NB4 (cell line): ENCODE data around the gene TADA1.
"Not testable (repeated sequence)": the region's sequence is repeated elsewhere in the genome, so short reads cannot be mapped to it uniquely, and the experiment has no call there.

Experiments
- DNase-seq: peaks from one replicate; pipeline ENCODE4 v3.0.0; 2010; ENCODE audit warnings: low read depth
- H3K4me3 ChIP-seq: one replicate; pipeline ENCODE4 v1.5.1; 2011; ENCODE audit warnings: mild to moderate bottlenecking, low read depth, low read length, moderate library complexity
- MYC ChIP-seq: IDR thresholded peaks from 2 replicates; pipeline ENCODE4 v1.6.1; 2011; ENCODE audit warnings: low read depth, low read length
- POLR2A ChIP-seq: IDR thresholded peaks from 2 replicates; pipeline ENCODE4 v1.6.1; 2011; ENCODE audit warnings: mild to moderate bottlenecking; ENCODE audit not compliant: insufficient read length; ENCODE audit errors: extremely low read depth
- TF ChIP-seq, protein P1 (sequence below): IDR thresholded peaks from one replicate; pipeline ENCODE4 v1.5.1; 2012; ENCODE audit warnings: low read depth, low read length
- TF ChIP-seq, protein P2 (sequence below): IDR thresholded peaks from 2 replicates; pipeline ENCODE4 v1.6.1; 2011; ENCODE audit warnings: low read depth, low read length

The TADA1 gene

DNA sequence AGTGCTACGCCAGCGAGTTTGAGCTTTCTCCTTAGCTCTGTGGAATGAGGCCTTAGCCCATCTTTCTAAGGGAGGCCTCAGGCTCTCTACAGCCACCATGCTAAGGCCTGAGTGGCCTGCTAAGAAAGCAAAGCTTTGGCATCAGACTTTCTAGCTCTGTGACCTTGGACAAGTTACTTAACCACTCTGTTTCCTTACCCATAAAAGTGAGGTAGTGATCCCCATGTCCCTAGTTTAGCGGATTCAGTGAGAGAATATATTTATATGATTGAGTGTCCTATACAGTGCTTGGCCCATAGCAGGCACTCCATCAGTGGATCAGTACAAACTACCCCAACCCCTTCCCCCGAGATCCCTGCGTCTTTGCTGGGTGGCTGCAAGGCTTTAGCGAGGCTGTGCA lies 32.7 kb downstream of the TADA1 start:
- TF ChIP-seq MYC (no peak), POLR2A (no peak)
- TF ChIP-seq, protein P1, sequence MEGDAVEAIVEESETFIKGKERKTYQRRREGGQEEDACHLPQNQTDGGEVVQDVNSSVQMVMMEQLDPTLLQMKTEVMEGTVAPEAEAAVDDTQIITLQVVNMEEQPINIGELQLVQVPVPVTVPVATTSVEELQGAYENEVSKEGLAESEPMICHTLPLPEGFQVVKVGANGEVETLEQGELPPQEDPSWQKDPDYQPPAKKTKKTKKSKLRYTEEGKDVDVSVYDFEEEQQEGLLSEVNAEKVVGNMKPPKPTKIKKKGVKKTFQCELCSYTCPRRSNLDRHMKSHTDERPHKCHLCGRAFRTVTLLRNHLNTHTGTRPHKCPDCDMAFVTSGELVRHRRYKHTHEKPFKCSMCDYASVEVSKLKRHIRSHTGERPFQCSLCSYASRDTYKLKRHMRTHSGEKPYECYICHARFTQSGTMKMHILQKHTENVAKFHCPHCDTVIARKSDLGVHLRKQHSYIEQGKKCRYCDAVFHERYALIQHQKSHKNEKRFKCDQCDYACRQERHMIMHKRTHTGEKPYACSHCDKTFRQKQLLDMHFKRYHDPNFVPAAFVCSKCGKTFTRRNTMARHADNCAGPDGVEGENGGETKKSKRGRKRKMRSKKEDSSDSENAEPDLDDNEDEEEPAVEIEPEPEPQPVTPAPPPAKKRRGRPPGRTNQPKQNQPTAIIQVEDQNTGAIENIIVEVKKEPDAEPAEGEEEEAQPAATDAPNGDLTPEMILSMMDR, result no peak
- TF ChIP-seq, protein P2, sequence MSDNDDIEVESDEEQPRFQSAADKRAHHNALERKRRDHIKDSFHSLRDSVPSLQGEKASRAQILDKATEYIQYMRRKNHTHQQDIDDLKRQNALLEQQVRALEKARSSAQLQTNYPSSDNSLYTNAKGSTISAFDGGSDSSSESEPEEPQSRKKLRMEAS, result no peak
- no peak overlapping the region for H3K4me3 ChIP-seq
- DNase-seq, result no peak

DNA sequence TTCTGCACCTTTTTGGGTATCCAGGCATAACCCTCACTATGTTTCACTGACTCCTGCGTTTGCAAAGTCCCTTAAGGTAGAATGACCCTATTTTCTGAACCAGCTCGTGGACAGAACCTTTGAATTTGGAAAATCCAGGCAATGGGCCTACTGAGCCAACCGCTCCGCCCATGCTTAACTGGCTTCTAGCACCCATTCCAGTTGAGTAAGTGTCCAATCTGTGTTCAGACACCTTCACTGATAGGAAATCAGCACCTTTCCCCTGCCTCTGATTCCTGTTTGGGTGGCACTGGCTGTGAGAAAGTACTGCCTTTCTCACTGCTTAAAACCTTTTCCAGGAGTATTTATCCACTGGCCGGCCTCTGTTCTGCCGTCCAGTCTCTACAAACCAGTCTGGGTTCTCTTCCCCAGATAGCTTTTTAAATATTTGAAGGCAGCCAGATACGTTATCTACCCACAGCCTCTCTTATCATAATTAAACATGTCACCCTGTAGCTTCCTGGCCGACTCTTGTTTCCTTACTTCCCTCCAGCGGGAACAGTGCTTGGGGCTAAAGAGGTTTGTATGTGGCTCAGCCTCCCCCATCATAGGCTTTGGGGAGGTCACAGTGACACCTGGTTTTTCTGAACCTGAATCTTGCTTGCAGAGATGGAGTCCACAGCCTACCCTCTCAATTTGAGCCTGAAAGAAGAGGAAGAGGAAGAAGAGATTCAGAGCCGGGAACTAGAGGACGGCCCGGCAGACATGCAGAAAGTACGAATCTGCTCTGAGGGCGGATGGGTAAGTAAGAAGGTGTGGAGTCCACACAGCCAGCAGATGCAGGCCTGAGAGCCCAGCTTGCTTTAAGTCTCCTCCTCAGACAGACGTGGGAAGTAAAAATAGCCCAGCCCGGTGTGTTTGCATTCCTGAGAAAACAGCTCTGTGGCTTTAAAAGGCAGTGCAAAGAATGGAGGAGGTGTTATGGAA lies 35.5 kb downstream of the TADA1 start:
- H3K4me3 ChIP-seq, result peak overlapping the region; percentile 68
- TF ChIP-seq MYC (no peak), POLR2A (no peak)
- TF ChIP-seq, protein P2, result no peak
- TF ChIP-seq, protein P1, result no peak
- DNase-seq, result no peak

DNA sequence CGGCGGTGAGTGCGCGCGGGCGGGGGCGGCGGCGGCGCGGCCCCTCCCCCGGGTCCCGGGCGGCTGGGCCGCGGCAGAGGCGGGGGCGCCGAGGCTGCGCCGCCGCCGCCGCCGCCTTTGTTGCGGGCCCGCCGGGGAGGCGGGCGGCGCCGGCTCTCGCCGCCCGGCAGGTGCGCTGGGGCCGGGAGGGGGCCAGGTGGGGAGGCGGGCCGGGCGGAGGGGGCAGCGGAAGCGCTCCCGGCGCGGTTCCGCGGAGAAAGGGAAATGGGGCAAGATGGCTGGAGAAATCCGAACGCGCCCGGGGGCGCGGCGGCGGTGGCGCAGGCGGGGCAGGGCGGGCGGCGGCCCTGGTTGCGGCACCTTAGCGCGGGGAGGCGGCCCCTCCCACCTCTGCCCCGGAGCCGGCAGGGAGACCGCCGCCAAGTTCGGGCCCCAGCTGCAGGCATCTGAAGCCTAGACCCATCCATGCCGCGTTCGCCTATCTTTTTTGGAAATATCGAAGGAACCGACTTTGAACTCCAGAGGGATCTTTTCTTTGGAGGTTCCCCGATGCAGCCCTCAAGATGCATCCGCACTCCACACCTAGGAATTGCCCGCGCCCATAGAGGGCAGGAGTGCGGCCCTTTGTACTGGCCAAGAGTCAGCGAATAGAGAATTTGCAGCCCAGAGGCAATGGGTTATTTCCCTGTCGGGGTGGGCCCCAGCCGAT lies 36.3 kb downstream of the TADA1 start:
- H3K4me3 ChIP-seq, result peak overlapping the region; percentile 68
- peak; percentile 62 for DNase-seq
- TF ChIP-seq, protein P1, result peak; percentile 12
- TF ChIP-seq, protein P2, result no peak
- TF ChIP-seq MYC, result no peak

DNA sequence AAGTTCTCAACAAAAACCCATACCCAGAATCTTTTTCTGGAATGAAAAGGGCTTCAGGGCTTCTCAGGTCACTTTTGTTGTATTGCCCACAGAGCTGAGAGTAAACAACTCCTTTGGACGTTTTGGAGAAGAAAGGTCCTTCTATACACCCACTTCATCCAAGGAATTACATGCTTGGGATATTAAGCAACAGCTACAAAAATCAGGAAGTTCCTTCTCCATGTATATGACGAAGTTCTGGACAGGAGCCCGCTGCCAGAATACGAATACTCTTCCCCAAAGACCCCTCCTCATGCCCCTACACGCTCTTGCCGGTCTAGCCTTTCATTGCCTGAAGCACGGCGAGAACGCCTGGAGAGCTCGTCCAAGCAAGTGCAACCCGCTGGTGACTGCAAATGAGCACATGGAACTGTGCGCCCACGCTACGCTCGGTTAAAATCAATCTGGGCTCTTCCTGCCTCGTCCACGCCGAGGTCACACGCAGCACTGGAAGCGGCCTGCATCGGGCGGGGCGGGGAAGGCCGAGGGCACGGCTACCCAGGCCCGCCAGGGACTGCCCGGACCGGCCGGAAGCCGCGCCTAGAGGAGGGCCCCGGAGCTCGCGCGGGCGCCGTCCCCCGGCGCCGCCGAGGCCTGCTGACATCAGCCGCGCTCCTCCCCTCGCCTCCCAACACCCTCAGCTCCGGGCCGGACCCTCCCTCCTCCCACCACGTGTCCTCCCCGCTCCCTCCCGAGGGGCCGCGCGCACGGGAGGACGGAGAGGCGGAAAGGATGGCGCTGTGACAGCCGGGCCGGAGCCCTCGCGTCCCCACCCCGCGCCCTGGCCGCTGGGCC lies 37.1 kb downstream of the TADA1 start, which contains the start of gene POGK:
Gene POGK, plus strand, starts transcription at position 710 of the 834 bp plus-strand sequence. CDS start 1,482 bp downstream, outside the sequence.
- DNase-seq, result peak; percentile 92
- H3K4me3 ChIP-seq, result peak within 1 kb of the TSS; percentile 68
- TF ChIP-seq POLR2A, result peak; percentile 68
- TF ChIP-seq, protein P1, result no peak
- TF ChIP-seq, protein P2, result peak; percentile 92
- peak; percentile 93 for TF ChIP-seq MYC

DNA sequence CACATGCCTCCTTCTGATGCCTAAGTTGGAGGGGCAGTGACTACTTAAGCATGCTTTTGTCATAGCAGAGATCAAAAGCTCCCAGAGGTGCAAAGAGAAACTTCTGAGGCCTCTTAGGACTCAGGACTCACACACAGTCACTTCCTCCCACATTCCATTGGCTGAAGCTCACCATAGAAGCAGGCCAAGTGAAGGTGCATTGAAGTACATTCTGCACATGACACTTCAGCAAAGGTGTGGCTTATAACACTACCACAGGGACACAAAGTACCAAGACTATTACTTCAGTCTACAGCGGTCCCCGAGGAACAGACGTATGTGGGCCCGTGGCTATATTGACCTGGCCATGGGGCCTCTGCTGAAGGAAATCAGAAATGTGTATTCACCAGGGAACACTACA lies 39.3 kb downstream of the TADA1 start:
- DNase-seq, result no peak
- H3K4me3 ChIP-seq, result no peak overlapping the region
- TF ChIP-seq, protein P1, result no peak
- TF ChIP-seq, protein P2, result no peak
- TF ChIP-seq POLR2A (no peak), MYC (no peak)

DNA sequence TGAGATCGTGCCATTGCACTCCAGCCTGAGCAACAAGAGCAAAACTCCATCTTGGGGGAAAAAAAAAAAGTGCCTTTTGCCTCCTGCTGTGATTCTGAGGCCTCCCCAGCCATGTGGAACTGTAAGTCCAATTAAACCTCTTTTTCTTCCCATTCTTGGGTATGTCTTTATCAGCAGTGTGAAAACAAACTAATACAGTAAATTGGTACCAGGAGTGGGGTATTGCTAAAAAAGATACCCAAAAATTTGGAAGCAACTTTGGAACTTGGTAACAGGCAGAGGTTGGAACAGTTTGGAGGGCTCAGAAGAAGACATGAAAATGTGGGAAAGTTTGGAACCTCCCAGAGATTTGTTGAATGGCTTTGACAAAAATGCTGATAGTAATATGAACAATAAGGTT lies 46.3 kb downstream of the TADA1 start:
- not testable (repeated sequence) for H3K4me3 ChIP-seq, DNase-seq
